H1 (cell line): Measurements from ENCODE around the gene PLPPR3. TPM values are rescaled to one million over a fixed set of nuclear protein-coding genes. Genes with fewer than 3 reads are reported as not detected.

Source experiments
- CTCF ChIA-PET: fragments of 300-600 bp; sonication (Branson Sonifier 250); formaldehyde crosslinking; loops from one replicate; lab custom pipeline; 2021; ENCODE audit not compliant: partially characterized antibody; lab: Charles Lee
- POLR2A ChIA-PET: fragments of 300-600 bp; sonication (Branson Sonifier 250); formaldehyde crosslinking; loops from one replicate; lab custom pipeline; 2021; ENCODE audit warnings: inconsistent platforms; ENCODE audit not compliant: partially characterized antibody; lab: Charles Lee
- DNase-seq, 2 experiments: peaks; one replicate each; pipeline versions ENCODE4 v3.0.0 to v3.0.0-alpha.2; 2010 to 2022; ENCODE audit warnings: low spot score in 2 of 2, low read depth in 1 of 2, mixed read lengths in 1 of 2
- FAIRE-seq: peaks from 2 replicates; lab custom pipeline; 2011; peaks lifted over from hg19 to GRCh38; lab: Jason Lieb, UNC
- H2AFZ ChIP-seq: 2 replicates; pipeline ENCODE4 v1.8.1; 2012; ENCODE audit warnings: low read length, inconsistent platforms
- H2AK5ac ChIP-seq: 2 replicates; pipeline ENCODE4 v1.6.1; 2013; ENCODE audit warnings: low read depth, low read length
- H2BK120ac ChIP-seq: replicated peaks from 2 replicates; pipeline ENCODE3; 2013; ENCODE audit warnings: low read depth, low read length, inconsistent platforms
- H2BK12ac ChIP-seq: 2 replicates; pipeline ENCODE4 v1.6.1; 2013; ENCODE audit warnings: low read depth, low read length
- H2BK15ac ChIP-seq: 2 replicates; pipeline ENCODE4 v1.6.1; 2013; ENCODE audit warnings: low read length
- H2BK20ac ChIP-seq: 2 replicates; pipeline ENCODE4 v1.6.1; 2013; ENCODE audit warnings: low read length
- H2BK5ac ChIP-seq: 2 replicates; pipeline ENCODE4 v1.6.1; 2013; ENCODE audit warnings: low read depth, low read length
- H3K14ac ChIP-seq: 2 replicates; pipeline ENCODE4 v1.6.1; 2013; ENCODE audit warnings: inconsistent platforms; ENCODE audit not compliant: insufficient read length
- H3K18ac ChIP-seq: 2 replicates; pipeline ENCODE4 v1.6.1; 2013; ENCODE audit warnings: low read length; ENCODE audit errors: extremely low read depth
- H3K23ac ChIP-seq: 2 replicates; pipeline ENCODE4 v1.6.1; 2013; ENCODE audit warnings: inconsistent platforms; ENCODE audit not compliant: insufficient read length
- H3K23me2 ChIP-seq: 2 replicates; pipeline ENCODE4 v1.6.1; 2013; ENCODE audit warnings: low read depth, low read length
- H3K27ac ChIP-seq: 2 replicates; pipeline ENCODE4 v1.6.1; 2011; ENCODE audit warnings: low read depth, low read length, inconsistent platforms
- H3K27me3 ChIP-seq, 4 experiments: replicated peaks in 1 of 4; 1 replicate in 1 of 4; 2 replicates in 3 of 4; pipeline versions ENCODE4 v1.6.1 to v1.8.1; 2011 to 2013; ENCODE audit warnings: low read length in 3 of 4, mild to moderate bottlenecking in 3 of 4, inconsistent platforms in 2 of 4, mixed read lengths in 2 of 4, moderate library complexity in 1 of 4; ENCODE audit not compliant: control insufficient read depth in 3 of 4, insufficient read depth in 3 of 4; ENCODE audit errors: extremely low read depth in 1 of 4
- H3K36me3 ChIP-seq, 4 experiments: 2 replicates each; pipeline versions ENCODE4 v1.6.1 to v1.8.1; 2011 to 2013; ENCODE audit warnings: mild to moderate bottlenecking in 4 of 4, low read length in 3 of 4, moderate library complexity in 2 of 4, control low read depth in 1 of 4, inconsistent platforms in 1 of 4; ENCODE audit not compliant: insufficient read depth in 4 of 4, control insufficient read depth in 2 of 4
- H3K4ac ChIP-seq: replicated peaks from 2 replicates; pipeline ENCODE3; 2013; ENCODE audit warnings: low read length, low read depth, mixed read lengths, inconsistent platforms; ENCODE audit not compliant: insufficient read length
- H3K4me1 ChIP-seq, 4 experiments: replicated peaks in 1 of 4; 1 replicate in 1 of 4; 2 replicates in 3 of 4; pipeline versions ENCODE4 v1.6.1 to v1.8.1; 2011 to 2013; ENCODE audit warnings: low read length in 3 of 4, inconsistent platforms in 2 of 4, mixed read lengths in 1 of 4; ENCODE audit not compliant: insufficient read depth in 4 of 4, control insufficient read depth in 3 of 4
- H3K4me2 ChIP-seq, 2 experiments: 2 replicates each; pipeline versions ENCODE4 v1.6.1 to v1.8.1; 2011 to 2013; ENCODE audit warnings: low read depth in 2 of 2, low read length in 2 of 2, control low read depth in 1 of 2, inconsistent platforms in 1 of 2, mild to moderate bottlenecking in 1 of 2; ENCODE audit not compliant: insufficient read depth in 1 of 2
- H3K4me3 ChIP-seq, 4 experiments: fragments of 200-600, 300-600 bp in 1 of 4; sonication (generic), shearing (Covaris generic), sonication (Bioruptor Twin) in 1 of 4; 2 replicates each; pipeline versions ENCODE4 v1.5.1 to v1.8.1; 2011 to 2016; ENCODE audit warnings: low read length in 4 of 4, low read depth in 3 of 4, control low read depth in 2 of 4, inconsistent platforms in 2 of 4, mild to moderate bottlenecking in 2 of 4, mixed read lengths in 1 of 4, moderate library complexity in 1 of 4; ENCODE audit not compliant: insufficient read depth in 2 of 4; ENCODE audit errors: extremely low read depth in 1 of 4
- H3K56ac ChIP-seq: replicated peaks from 2 replicates; pipeline ENCODE3; 2013; ENCODE audit warnings: low read depth, mild to moderate bottlenecking, mixed read lengths, low read length, inconsistent platforms; ENCODE audit not compliant: insufficient read length
- H3K79me1 ChIP-seq: 2 replicates; pipeline ENCODE4 v1.6.1; 2013; ENCODE audit warnings: low read depth, low read length, control low read depth
- H3K79me2 ChIP-seq, 2 experiments: 2 replicates each; pipeline versions ENCODE4 v1.6.1 to v1.8.1; 2012 to 2013; ENCODE audit warnings: low read length in 2 of 2, mild to moderate bottlenecking in 2 of 2, inconsistent platforms in 1 of 2; ENCODE audit not compliant: insufficient read depth in 2 of 2, control insufficient read depth in 1 of 2
- H3K9ac ChIP-seq, 4 experiments: replicated peaks in 1 of 4; 1 replicate in 1 of 4; 2 replicates in 3 of 4; pipeline versions ENCODE4 v1.6.1 to v1.8.1; 2011 to 2013; ENCODE audit warnings: low read depth in 3 of 4, low read length in 3 of 4, control low read depth in 2 of 4, mild to moderate bottlenecking in 2 of 4, moderate library complexity in 2 of 4, inconsistent platforms in 1 of 4; ENCODE audit errors: extremely low read depth in 1 of 4
- H3K9me3 ChIP-seq, 2 experiments: 2 replicates each; pipeline versions ENCODE4 v1.6.1 to v1.8.1; 2012 to 2013; ENCODE audit warnings: mild to moderate bottlenecking in 2 of 2, moderate library complexity in 2 of 2, control low read depth in 1 of 2, inconsistent platforms in 1 of 2, low read depth in 1 of 2, low read length in 1 of 2, mixed read lengths in 1 of 2; ENCODE audit not compliant: insufficient read depth in 2 of 2
- H4K20me1 ChIP-seq, 2 experiments: replicated peaks in 1 of 2; 2 replicates each; pipeline versions ENCODE3 to v1.8.1; 2011 to 2013; ENCODE audit warnings: inconsistent platforms in 2 of 2, low read length in 2 of 2, mild to moderate bottlenecking in 1 of 2; ENCODE audit not compliant: insufficient read depth in 2 of 2, control insufficient read depth in 1 of 2
- H4K5ac ChIP-seq: 2 replicates; pipeline ENCODE4 v1.6.1; 2013; ENCODE audit warnings: low read length, low read depth, mixed read lengths, inconsistent platforms; ENCODE audit not compliant: insufficient read length
- H4K8ac ChIP-seq: 2 replicates; pipeline ENCODE4 v1.8.0; 2013; ENCODE audit warnings: mild to moderate bottlenecking, moderate library complexity, low read length, inconsistent platforms; ENCODE audit not compliant: insufficient read depth; ENCODE audit errors: extremely low read depth
- H4K91ac ChIP-seq: replicated peaks from 2 replicates; pipeline ENCODE3; 2013; ENCODE audit warnings: low read length, mixed read lengths, inconsistent platforms; ENCODE audit not compliant: insufficient read length
- CBX5 ChIP-seq: fragments of 300-800, 300-1000 bp; sonication (generic); IDR thresholded peaks from 2 replicates; pipeline ENCODE4 v1.7.1; 2016; ENCODE audit warnings: antibody characterized with exemption, low read length, low read depth
- POLR2AphosphoS5 ChIP-seq: IDR thresholded peaks from 2 replicates; pipeline ENCODE4 v1.6.1; 2011; ENCODE audit warnings: low read depth, low read length
- POU5F1 ChIP-seq: IDR thresholded peaks from 2 replicates; pipeline ENCODE4 v1.6.1; 2011; ENCODE audit warnings: low read depth, mild to moderate bottlenecking, low read length, moderate library complexity
- WGBS, 2 experiments: shearing (Covaris generic) in 1 of 2; methylation state at CpG; one replicate each; pipeline versions ENCODE4 v1.1.6 to v1.1.7; 2013 to 2015; ENCODE audit warnings: low lambda C conversion rate in 2 of 2, mixed read lengths in 2 of 2, inconsistent platforms in 1 of 2, low coverage in 1 of 2, missing lambda C conversion rate in 1 of 2; ENCODE audit not compliant: insufficient replicate concordance in 2 of 2, insufficient coverage in 1 of 2, insufficient read length in 1 of 2; ENCODE audit errors: extremely low coverage in 1 of 2, missing lambda C conversion rate in 1 of 2; 5-methylcytosine and 5-hydroxymethylcytosine counted together
- polyA plus RNA-seq, 7 experiments: library from polyadenylated mRNA; depleted of rRNA in 3 of 7; stranded (reverse) in 5 of 7; unstranded in 2 of 7; fragments of >200 nt in 5 of 7; fragments of 200-250 nt in 2 of 7; gene quantifications; 1 replicate in 5 of 7; 2 replicates in 1 of 7; 4 replicates in 1 of 7; pipeline versions ENCODE4 v1.2.1 to v1.2.3, GENCODE V29; 2011 to 2013; ENCODE audit warnings: missing spikeins in 2 of 7, mixed read lengths in 2 of 7
- total RNA-seq: library from RNA; stranded (reverse); fragmentation: NEBNext Ultra II Directional; extraction: Animal tissue kit (Norgen Biotek cat#: 25700); gene quantifications from 2 replicates; pipeline ENCODE4 v1.2.1, GENCODE V29; 2021

The PLPPR3 gene
- total and polyA plus RNA-seq, 2 of the 8 experiments (the other 6 are each of a cell fraction or from before 2014, with no cell fraction given): 71.7 to 76.4 TPM

- H3K18ac ChIP-seq: no peak overlapping the region
- H2BK20ac ChIP-seq: no peak overlapping the region
- H2BK120ac ChIP-seq: no peak overlapping the region
- H3K56ac ChIP-seq: no peak overlapping the region
- peaks cover 6 to 25% of the 10 kb centered on the region in 2 experiments for H4K20me1 ChIP-seq
- no peak overlapping the region for H4K5ac ChIP-seq
- H2BK12ac ChIP-seq: no peak overlapping the region
- ChIA-PET POLR2A (interaction anchor here (0.6 to 4.0 kb wide), 25 partner anchors 10 to 191 kb away, joined by 3 to 240 read pairs (median 4); partner anchors contain the start of genes CFD and PTBP1), CTCF (interaction anchor here (0.8 to 1.9 kb wide), 4 partner anchors 8 to 44 kb away, joined by 4 to 8 read pairs (median 4); no protein-coding TSS in a partner anchor)
- TF ChIP-seq CBX5 (no peak), POLR2AphosphoS5 (peak; percentile 54), POU5F1 (no peak)
- DNase-seq: no peak
- H4K91ac ChIP-seq: no peak overlapping the region
- no peak overlapping the region for H3K14ac ChIP-seq
- H3K4me1 ChIP-seq: no peaks in the 10 kb centered on the region
- peaks cover 18 to 58% (median 28%) of the 10 kb centered on the region in 4 experiments for H3K36me3 ChIP-seq
- no peak overlapping the region for H4K8ac ChIP-seq
- H3K79me2 ChIP-seq: peaks cover 0 to 4% of the 10 kb centered on the region in 2 experiments; a peak in 1 of 4 replicates
- FAIRE-seq: no peak
- peaks cover 12% of the 10 kb centered on the region; the same call in 1 of the 2 replicates for H3K23me2 ChIP-seq
- no peak overlapping the region for H2AK5ac ChIP-seq
- no peak overlapping the region for H2BK5ac ChIP-seq
- no peaks in the 10 kb centered on the region for H3K27me3 ChIP-seq
- no peak overlapping the region for H3K4me2 ChIP-seq
- WGBS, 2 experiments: 91% methylated on average over 44 of the region's 49 CpGs; no CpG with 5 or more reads in 1 of the 2 experiments
- no peak overlapping the region for H3K23ac ChIP-seq
- no peak overlapping the region for H3K27ac ChIP-seq
- H3K9me3 ChIP-seq: no peaks in the 10 kb centered on the region
- H3K4me3 ChIP-seq: no peak overlapping the region
- no peak overlapping the region for H3K9ac ChIP-seq
- H3K4ac ChIP-seq: no peak overlapping the region
- no peak overlapping the region for H2AFZ ChIP-seq
- H2BK15ac ChIP-seq: no peak overlapping the region
- no peaks in the 10 kb centered on the region for H3K79me1 ChIP-seq
Measured at GRCh38 chr19:814152-815078, 7.3 kb downstream of the PLPPR3 start.
